NCI-H1092 treated with DMSO at 0.1 percent for 48 hours (cell line): ENCODE data around the gene OR52E6.

Experiments used
- DNase-seq: peaks from one replicate; lab custom pipeline; 2025; lab: John Stamatoyannopoulos, UW

Gene OR52E6

GRCh38 chr11:5841797-5842196, at the start of gene OR52E6:
TSS of gene OR52E6 (minus strand) at chr11:5841897. CDS start at chr11:5841897, 0 bp downstream.
- DNase-seq: no peak

GRCh38 chr11:5891216-5891800, 49.6 kb upstream of the OR52E6 start:
- peak; percentile 3 for DNase-seq

- no peak for DNase-seq
Observed at GRCh38 chr11:5887661-5888060, 46.0 kb upstream of the OR52E6 start.

DNA sequence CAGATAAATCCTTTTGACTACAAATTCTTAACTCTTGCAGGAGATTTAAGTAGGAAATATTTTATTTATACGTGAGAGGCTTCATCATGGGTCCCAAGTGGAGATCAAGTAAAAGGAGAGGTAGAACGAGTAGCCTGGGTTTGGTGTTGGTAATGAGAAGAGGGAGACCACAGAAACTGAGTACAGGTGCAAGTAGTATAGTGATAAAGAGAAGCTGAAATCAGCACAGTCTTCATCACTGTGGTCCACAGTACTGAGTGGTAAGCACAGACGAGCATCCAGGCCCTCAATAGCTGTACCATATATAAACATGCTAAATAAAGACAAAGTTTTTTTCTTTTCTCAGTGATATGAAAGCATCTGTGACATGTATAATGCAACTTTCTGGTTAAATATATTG, 45.5 kb upstream of the OR52E6 start:
- no peak for DNase-seq

- no peak for DNase-seq
Observed at GRCh38 chr11:5881756-5882155, 40.1 kb upstream of the OR52E6 start.

GRCh38 chr11:5880329-5880728, 38.6 kb upstream of the OR52E6 start, which contains the start of gene OR52E4:
TSS of gene OR52E4 (plus strand) at chr11:5880629. CDS start at chr11:5884293, 3,664 bp downstream.
- no peak for DNase-seq

DNA sequence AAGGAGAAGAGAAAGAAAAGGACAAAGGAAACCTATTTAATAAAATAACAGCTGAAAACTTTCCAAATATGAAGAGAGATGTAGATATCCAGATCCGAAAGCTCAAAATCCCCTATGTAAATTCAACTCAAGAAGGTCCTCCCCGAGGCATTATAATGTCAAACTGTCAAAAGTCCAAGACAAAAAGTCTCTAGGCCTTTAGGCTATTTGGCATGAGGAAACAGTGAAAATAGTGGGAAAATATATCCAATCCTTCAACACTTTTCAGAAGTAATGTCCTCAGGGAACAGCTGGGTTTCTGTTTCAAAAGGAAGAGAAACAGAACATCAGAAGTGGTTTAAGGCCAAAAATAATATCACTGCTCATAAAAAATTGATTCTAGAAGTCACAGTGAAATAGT, 36.9 kb upstream of the OR52E6 start:
- DNase-seq: no peak

- no peak for DNase-seq
Observed at GRCh38 chr11:5865826-5866225, 24.1 kb upstream of the OR52E6 start.

DNA sequence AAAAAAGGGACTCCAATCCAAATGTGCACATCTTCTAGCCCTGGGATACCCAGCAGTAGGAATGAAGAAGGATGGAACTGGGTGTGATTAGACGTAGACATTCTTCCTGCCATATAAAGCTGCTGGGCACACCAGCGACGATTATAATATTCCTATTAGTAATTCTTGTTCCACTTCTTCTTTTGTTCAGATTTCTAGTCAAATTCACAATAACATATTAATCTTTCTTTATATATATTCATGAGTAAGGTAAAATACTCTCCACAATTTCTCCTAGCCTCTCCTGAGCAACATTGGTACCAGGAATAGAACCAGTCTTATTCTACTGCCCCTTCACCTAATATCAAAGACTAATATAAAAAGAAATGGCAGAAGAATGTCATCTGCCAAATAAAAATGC, 15.9 kb upstream of the OR52E6 start, which contains the start of gene OR52E8:
Gene OR52E8, minus strand, starts transcription at position 101 of the 400 bp plus-strand sequence. Its CDS starts 0 bp downstream, at position 101.
- DNase-seq: no peak

DNA sequence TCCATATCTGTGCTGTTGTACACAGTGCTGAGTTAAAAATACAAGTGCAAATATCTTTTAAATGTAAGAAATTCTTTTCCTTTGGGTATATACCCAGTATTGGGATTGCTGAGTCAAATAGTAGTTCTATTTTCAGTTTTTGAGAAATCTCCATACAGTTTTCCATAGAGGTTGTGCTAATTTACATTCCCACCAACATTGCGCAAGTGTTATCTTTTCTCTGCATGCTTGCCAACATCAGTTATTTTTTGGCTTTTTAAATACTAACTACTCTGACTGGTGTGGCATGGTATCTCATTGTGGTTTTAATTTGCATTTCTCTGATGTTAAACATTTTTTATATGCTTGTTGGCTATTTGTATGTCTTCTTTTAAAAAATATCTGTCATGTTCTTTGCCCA, 9.3 kb upstream of the OR52E6 start:
- no peak for DNase-seq

GRCh38 chr11:5847711-5848110, 6.0 kb upstream of the OR52E6 start:
- DNase-seq: no peak

- no peak for DNase-seq
Observed at GRCh38 chr11:5846701-5847100, 5.0 kb upstream of the OR52E6 start.

- no peak for DNase-seq
Observed at GRCh38 chr11:5837695-5838094, 4.0 kb downstream of the OR52E6 start.

GRCh38 chr11:5833446-5833845, 8.3 kb downstream of the OR52E6 start:
- DNase-seq: no peak

- no peak for DNase-seq
Observed at GRCh38 chr11:5831196-5831829, 10.4 kb downstream of the OR52E6 start.

- DNase-seq: no peak
Observed at GRCh38 chr11:5818245-5818886, 23.3 kb downstream of the OR52E6 start.

DNA sequence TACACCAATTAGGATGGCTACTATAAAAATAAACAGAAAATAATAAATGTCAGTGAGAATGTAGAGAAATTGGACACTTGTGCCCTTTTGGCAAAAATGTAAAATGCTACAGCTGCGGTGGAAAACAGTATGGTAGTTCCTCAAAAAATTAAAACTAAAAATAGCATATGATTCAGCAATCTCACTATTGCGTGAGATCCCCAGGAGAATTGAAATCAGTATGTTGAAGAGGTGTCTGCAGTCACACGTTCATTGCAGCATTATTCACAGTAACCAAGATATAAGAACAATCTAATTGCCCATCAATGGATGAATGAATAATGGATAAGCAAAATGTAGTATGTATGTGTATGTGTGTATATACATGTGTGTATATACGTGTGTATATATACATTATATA, 26.2 kb downstream of the OR52E6 start:
- DNase-seq: no peak

DNA sequence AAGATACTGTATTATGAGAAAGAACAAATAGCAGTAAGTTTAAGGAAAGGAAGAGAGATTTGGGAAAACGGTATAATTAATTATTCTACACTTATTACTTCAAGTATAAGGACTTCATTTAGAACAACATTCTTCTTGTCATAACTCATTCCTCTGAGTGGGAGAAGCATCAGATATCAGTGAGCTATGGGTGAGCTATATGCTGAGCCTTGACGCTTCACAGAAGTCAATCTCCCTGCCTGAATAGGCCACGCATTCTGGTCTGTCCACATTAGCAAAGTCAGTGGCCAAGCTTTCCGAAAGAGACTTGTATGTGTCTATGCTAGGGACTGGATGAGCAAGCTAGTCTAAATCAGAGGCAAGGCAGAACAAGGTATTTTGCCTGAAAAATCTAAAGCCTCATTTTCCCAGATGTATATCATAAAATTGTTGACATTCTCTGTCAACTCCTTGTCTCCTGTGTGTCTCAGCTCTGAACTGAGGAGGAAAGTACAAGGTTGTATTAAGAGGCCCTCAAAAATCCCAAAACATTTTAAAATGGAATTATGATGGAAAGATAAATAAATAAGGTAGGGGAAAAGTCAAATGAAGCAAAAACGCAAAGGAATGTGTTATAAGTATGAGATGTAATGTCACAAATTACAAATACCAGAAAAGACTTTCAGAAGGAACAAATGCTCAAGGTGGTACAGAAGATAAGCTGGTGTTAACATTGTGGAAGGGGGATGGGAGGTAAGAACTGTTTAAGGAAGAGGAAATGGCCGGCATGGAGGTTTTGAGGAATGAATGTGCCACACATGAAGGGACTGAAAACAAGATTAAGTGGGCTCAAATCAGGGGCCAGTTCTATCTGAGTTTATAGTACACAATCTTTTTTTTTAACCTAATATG, 31.5 kb downstream of the OR52E6 start:
- no peak for DNase-seq

DNA sequence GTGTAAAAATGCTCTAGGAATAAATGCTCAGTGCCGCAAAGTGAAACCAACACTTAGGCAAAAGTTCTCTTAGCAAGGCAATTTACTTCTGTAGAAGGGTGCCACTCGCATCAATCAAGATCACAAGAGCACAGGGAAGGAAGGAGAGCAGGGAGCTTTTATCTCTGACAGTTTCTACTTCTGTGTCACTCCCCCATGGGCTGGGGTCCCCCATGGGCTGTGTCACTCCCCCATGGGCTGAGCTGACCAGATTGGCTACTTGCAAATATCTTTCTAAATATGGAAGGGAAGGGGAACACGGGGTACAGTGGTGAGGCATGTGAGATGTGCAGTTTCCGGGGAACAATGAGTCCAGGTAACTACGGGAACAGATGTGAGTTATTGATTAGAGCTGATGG, 32.6 kb downstream of the OR52E6 start:
- DNase-seq: no peak

GRCh38 chr11:5808500-5809121, 33.1 kb downstream of the OR52E6 start, which contains the start of gene OR52N2:
TSS of gene OR52N2 (plus strand) at chr11:5808924. CDS start at chr11:5820336, 11,412 bp downstream.
- DNase-seq: peak; percentile 30

GRCh38 chr11:5807580-5807979, 34.1 kb downstream of the OR52E6 start:
- no peak for DNase-seq

- DNase-seq: no peak
Observed at GRCh38 chr11:5803982-5804381, 37.7 kb downstream of the OR52E6 start.
